Mesothelial cell of epicardium (in vitro differentiated cells): ENCODE results near the gene CANT1. TPM values are rescaled to one million over a fixed set of nuclear protein-coding genes. Genes with fewer than 3 reads are reported as not detected.
"Not testable (repeated sequence)": the region's sequence is repeated elsewhere in the genome, so short reads cannot be mapped to it uniquely, and the experiment has no call there.

ENCODE experiments used
- DNase-seq, 2 experiments: peaks; one replicate each; pipeline ENCODE4 v3.0.0; 2021; ENCODE audit warnings: low spot score in 2 of 2; ENCODE audit not compliant: unreplicated experiment in 2 of 2
- H3K27ac Mint-ChIP-seq: 2 replicates; pipeline ENCODE4 v1.8.0; 2021; ENCODE audit warnings: mixed read lengths
- H3K27me3 Mint-ChIP-seq: 2 replicates; pipeline ENCODE4 v1.8.0; 2021; ENCODE audit warnings: low read depth, mixed read lengths
- H3K36me3 Mint-ChIP-seq: 2 replicates; pipeline ENCODE4 v1.8.0; 2021; ENCODE audit warnings: mixed read lengths
- H3K4me1 Mint-ChIP-seq: 2 replicates; pipeline ENCODE4 v1.8.0; 2021; ENCODE audit warnings: mixed read lengths
- H3K4me3 Mint-ChIP-seq: 2 replicates; pipeline ENCODE4 v1.8.0; 2021; ENCODE audit warnings: mild to moderate bottlenecking, moderate library complexity, mixed read lengths
- H3K9me3 Mint-ChIP-seq: 2 replicates; pipeline ENCODE4 v1.8.0; 2021; ENCODE audit warnings: mixed read lengths
- total RNA-seq: library from RNA; stranded (reverse); gene quantifications from 3 replicates; pipeline ENCODE4 v1.2.1, GENCODE V29; 2021
- TF ChIP-seq, protein P1 (sequence below): fragments of 200-600 bp; sonication (generic); IDR thresholded peaks from one replicate; pipeline ENCODE4 v1.5.0; 2021; ENCODE audit warnings: antibody characterized with exemption; ENCODE audit not compliant: unreplicated experiment

The CANT1 gene
- total RNA-seq, 1 donor from 2014 or later: 68.2 TPM

DNA sequence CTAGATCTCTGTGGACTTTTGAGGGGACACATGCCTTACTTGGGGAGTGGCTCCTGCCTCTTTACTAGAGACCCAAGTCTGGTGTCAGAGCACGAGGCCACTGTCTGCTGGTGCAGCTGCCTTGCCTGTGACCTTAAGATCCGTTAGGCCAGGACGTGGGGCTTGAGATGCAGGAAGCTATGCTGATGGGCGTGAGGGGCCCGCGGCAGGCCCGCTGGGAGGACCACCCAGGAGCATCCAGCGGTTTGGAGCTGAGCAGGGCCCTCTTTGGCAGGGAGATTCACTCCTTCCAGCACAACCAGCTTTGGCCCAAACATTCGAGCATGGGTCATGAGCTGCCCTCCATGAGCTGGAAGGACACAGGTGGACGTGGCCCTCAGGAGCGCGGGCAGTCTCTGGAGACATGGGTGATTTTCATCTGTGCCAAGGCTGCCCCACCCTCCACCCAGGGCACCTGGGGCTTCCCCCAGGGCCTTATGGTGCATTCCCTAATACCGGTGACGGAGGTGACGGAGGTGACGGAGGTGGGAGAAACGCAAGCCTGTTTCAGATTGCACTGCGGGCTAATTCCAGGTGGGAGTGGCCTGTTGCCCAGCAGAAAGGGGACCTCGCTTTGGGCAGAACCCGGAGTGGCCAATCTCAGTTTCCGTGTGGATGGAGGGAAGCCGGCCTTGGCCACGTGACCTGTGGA is 42.5 kb downstream of the CANT1 start:
- TF ChIP-seq, protein P1, sequence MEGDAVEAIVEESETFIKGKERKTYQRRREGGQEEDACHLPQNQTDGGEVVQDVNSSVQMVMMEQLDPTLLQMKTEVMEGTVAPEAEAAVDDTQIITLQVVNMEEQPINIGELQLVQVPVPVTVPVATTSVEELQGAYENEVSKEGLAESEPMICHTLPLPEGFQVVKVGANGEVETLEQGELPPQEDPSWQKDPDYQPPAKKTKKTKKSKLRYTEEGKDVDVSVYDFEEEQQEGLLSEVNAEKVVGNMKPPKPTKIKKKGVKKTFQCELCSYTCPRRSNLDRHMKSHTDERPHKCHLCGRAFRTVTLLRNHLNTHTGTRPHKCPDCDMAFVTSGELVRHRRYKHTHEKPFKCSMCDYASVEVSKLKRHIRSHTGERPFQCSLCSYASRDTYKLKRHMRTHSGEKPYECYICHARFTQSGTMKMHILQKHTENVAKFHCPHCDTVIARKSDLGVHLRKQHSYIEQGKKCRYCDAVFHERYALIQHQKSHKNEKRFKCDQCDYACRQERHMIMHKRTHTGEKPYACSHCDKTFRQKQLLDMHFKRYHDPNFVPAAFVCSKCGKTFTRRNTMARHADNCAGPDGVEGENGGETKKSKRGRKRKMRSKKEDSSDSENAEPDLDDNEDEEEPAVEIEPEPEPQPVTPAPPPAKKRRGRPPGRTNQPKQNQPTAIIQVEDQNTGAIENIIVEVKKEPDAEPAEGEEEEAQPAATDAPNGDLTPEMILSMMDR: no peak
- no peaks in the 10 kb centered on the region for H3K27me3 Mint-ChIP-seq
- no peak overlapping the region for H3K4me3 Mint-ChIP-seq
- H3K27ac Mint-ChIP-seq: no peak overlapping the region
- DNase-seq: no peak
- H3K9me3 Mint-ChIP-seq: no peaks in the 10 kb centered on the region
- H3K36me3 Mint-ChIP-seq: peaks cover 15% of the 10 kb centered on the region
- H3K4me1 Mint-ChIP-seq: peaks cover 8% of the 10 kb centered on the region

DNA sequence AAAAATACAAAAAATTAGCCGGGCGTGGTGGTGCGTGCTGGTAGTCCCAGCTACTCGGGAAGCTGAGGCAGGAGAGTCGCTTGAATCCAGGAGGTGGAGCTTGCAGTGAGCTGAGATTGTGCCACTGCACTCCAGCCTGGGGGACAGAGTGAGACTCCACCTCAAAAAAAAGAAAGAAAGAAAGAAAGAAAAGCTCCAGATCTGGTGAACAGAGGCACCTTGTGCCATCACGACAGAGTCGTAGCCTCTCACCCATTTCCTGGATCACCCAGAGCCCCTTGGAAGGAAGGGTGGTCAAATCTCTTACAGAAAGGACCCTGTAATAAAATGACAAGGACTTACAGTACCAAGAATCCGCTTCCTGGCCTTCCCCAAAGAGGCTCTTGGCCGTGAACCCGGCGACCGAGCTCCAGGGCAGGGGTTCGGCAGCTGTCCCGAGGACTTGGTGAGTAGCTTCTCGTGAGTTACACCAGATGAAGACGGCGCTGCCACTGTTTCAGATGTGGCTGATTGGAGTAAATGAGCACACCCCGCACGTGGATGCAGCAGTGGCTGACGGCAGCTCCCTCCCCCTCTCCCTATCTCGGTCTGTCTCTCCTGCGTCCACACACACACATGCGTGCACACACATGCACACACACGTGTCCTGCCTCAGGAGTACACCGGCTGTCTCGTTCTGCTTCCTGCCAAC is 43.3 kb downstream of the CANT1 start:
- no peak overlapping the region for H3K27ac Mint-ChIP-seq
- no peak for DNase-seq
- H3K4me1 Mint-ChIP-seq: peaks cover 4% of the 10 kb centered on the region
- H3K27me3 Mint-ChIP-seq: no peaks in the 10 kb centered on the region
- TF ChIP-seq, protein P1: no peak
- H3K4me3 Mint-ChIP-seq: no peak overlapping the region
- H3K9me3 Mint-ChIP-seq: no peaks in the 10 kb centered on the region
- peaks cover 14% of the 10 kb centered on the region for H3K36me3 Mint-ChIP-seq

DNA sequence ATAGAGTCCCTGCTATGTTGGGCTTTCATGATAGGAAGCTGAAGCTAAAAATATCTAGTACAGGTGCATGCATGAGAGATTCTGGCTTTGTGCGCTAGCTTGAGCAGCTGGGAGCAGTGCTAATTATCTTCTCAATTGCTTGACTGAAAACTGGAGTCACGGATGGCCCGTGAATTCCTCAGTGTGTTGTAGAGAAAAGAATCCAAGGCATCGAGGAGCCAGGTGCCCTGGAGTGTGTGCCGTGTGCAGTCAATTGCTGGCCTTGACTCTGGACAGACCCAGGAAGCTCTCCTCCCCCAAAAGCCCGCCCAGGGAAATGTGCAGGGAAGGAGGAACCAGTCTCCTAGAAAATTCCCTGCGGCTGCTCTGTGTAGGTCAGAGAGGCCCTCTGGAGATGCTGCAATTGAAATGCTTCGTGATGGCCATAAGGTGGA is 44.1 kb downstream of the CANT1 start:
- no peak for DNase-seq
- H3K4me3 Mint-ChIP-seq: no peak overlapping the region
- TF ChIP-seq, protein P1: no peak
- H3K4me1 Mint-ChIP-seq: no peaks in the 10 kb centered on the region
- H3K9me3 Mint-ChIP-seq: no peaks in the 10 kb centered on the region
- H3K27ac Mint-ChIP-seq: no peak overlapping the region
- H3K27me3 Mint-ChIP-seq: no peaks in the 10 kb centered on the region
- H3K36me3 Mint-ChIP-seq: peaks cover 10% of the 10 kb centered on the region

DNA sequence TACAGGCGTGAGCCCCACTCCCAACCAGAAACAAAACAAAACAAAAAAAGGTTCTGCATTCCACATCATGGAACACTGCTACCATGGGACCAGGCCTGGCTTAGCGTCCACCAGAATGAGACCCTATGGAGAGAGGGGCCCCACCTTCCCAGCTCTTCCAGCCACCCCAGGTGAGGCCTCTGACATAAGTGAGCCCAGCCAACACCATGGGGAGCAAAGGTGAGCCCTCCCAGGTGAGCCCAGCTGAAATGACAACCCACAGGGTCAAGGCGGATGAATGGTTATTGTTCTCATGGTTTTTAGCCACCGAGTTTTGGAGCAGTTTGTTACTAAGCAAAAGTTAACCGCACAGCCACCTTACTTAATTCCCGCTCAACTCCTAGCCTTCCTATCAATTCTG is 46.2 kb downstream of the CANT1 start:
- TF ChIP-seq, protein P1: no peak
- DNase-seq: no peak
- no peaks in the 10 kb centered on the region for H3K4me1 Mint-ChIP-seq
- no peak overlapping the region for H3K4me3 Mint-ChIP-seq
- no peaks in the 10 kb centered on the region for H3K9me3 Mint-ChIP-seq
- H3K27me3 Mint-ChIP-seq: no peaks in the 10 kb centered on the region
- no peak overlapping the region for H3K27ac Mint-ChIP-seq
- H3K36me3 Mint-ChIP-seq: peaks cover 10% of the 10 kb centered on the region

DNA sequence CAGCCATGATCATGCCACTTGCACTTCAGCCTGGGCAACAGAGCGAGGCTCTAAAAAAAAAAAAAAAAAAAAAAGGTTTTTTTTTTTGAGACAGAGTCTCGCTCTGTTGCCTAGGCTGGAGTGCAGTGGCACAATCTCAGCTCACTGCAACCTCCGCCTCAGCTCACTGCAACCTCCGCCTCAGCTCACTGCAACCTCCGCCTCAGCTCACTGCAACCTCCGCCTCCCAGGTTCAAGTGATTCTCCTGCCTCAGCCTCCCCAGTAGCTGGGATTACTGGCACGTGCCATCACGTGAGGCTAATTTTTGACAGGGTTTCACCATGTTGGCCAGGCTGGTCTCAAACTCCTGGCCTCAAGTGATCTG is 46.6 kb downstream of the CANT1 start:
- not testable (repeated sequence) for H3K27ac Mint-ChIP-seq, H3K9me3 Mint-ChIP-seq, DNase-seq, H3K4me1 Mint-ChIP-seq, H3K27me3 Mint-ChIP-seq, H3K4me3 Mint-ChIP-seq, H3K36me3 Mint-ChIP-seq

DNA sequence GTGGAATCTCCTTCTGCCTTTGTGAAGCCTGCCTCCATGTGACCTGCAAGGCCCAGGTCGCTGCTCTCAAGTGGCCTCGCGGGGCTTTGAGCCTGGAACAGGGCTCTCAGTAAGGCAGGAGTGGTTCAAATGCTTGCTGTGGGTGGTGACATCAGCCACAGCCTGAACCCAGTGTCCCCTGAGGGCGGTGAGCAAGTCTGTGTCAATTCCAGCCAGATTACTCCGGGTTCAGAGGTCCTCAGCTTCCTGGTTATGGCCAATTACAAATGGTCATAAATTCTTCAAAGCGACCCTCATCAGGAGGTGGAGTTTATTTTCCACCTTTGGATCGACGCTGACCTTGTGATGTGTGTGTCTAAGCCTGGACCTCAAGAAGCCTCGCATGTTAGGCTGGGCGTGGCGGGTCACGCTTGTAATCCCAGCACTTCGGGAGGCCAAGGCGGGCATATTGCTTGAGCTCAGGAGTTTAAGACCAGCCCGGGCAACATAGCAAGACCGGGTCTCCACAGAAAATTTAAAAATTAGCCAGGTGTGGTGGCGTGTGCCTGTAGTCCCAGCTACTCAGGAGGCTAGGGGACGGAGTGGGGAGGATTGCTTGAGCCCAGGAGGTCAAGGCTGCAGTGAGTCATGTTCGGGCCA is 47.1 kb downstream of the CANT1 start:
- TF ChIP-seq, protein P1: no peak
- H3K27ac Mint-ChIP-seq: no peak overlapping the region
- no peaks in the 10 kb centered on the region for H3K27me3 Mint-ChIP-seq
- peaks cover 10% of the 10 kb centered on the region for H3K36me3 Mint-ChIP-seq
- DNase-seq: no peak
- no peaks in the 10 kb centered on the region for H3K4me1 Mint-ChIP-seq
- no peaks in the 10 kb centered on the region for H3K9me3 Mint-ChIP-seq
- no peak overlapping the region for H3K4me3 Mint-ChIP-seq
